ENCODE data around the gene RNF168. TPM values are rescaled to one million over a fixed set of nuclear protein-coding genes. Genes with fewer than 3 reads are reported as not detected.

The RNF168 gene
- total RNA-seq, 1 donor from 2014 or later, result 18.3 TPM

DNA sequence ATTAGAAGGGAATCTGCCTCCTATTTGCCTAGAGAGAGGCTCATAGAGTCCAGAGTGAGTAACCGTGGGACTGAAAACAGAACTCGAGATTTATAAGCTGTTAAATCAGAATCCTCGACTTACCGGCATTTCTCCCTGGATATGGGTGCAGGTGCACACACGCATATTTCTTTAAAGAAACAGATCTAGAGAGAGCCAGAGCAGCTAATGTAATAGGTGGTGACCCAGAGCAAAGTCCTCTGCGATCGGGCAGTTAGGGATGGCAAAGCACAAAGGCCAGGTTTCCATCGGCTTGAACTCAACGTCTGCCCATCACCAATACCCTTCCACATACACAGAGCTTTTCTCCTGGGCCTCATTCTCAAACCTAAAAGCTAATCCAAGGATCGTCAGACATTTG, 13.8 kb downstream of the RNF168 start:
- no peak for FAIRE-seq
- Histone ChIP-seq H3K27ac (ENCODE audit: low read depth, low read length) (no peak overlapping the region), H3K4me2 (ENCODE audit: low read length) (no peak overlapping the region), H2AFZ (ENCODE audit: low read depth, low read length) (no peak overlapping the region), H3K4me3 (ENCODE audit: insufficient read depth, low read depth, low read length) (no peak overlapping the region), H3K4me1 (ENCODE audit: insufficient read depth, low read length) (no peaks in the 10 kb centered on the region), H3K9me3 (ENCODE audit: insufficient read depth, low read depth, low read length) (no peaks in the 10 kb centered on the region), H4K20me1 (ENCODE audit: insufficient read depth, low read length) (peaks cover 59% of the 10 kb centered on the region), H3K9ac (ENCODE audit: low read length) (no peak overlapping the region), H3K36me3 (ENCODE audit: insufficient read depth, low read length) (peaks cover 23% of the 10 kb centered on the region), H3K27me3 (ENCODE audit: insufficient read depth, low read length) (no peaks in the 10 kb centered on the region), H3K79me2 (ENCODE audit: insufficient read depth, low read length) (peaks cover 82% of the 10 kb centered on the region)
- H3K36me3 Mint-ChIP-seq (ENCODE audit: low read depth, unreplicated experiment), result peaks cover 7% of the 10 kb centered on the region
- no peak for DNase-seq (ENCODE audit: low read depth)
- H3K27me3 Mint-ChIP-seq (ENCODE audit: low read depth, unreplicated experiment), result no peaks in the 10 kb centered on the region
- H3K4me1 Mint-ChIP-seq (ENCODE audit: low read depth, unreplicated experiment), result no peaks in the 10 kb centered on the region
- H3K4me3 Mint-ChIP-seq (ENCODE audit: unreplicated experiment), result no peak overlapping the region
- TF ChIP-seq, protein P1, sequence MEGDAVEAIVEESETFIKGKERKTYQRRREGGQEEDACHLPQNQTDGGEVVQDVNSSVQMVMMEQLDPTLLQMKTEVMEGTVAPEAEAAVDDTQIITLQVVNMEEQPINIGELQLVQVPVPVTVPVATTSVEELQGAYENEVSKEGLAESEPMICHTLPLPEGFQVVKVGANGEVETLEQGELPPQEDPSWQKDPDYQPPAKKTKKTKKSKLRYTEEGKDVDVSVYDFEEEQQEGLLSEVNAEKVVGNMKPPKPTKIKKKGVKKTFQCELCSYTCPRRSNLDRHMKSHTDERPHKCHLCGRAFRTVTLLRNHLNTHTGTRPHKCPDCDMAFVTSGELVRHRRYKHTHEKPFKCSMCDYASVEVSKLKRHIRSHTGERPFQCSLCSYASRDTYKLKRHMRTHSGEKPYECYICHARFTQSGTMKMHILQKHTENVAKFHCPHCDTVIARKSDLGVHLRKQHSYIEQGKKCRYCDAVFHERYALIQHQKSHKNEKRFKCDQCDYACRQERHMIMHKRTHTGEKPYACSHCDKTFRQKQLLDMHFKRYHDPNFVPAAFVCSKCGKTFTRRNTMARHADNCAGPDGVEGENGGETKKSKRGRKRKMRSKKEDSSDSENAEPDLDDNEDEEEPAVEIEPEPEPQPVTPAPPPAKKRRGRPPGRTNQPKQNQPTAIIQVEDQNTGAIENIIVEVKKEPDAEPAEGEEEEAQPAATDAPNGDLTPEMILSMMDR (IDR thresholded peaks at IDR 0.05; ENCODE audit: insufficient read depth, low read depth, low read length), result no peak
- no peak for TF ChIP-seq EZH2 (IDR thresholded peaks at IDR 0.05; ENCODE audit: insufficient read depth, low read length)
- no peak overlapping the region for H3K27ac Mint-ChIP-seq (ENCODE audit: unreplicated experiment)
- H3K9me3 Mint-ChIP-seq (ENCODE audit: unreplicated experiment), result no peaks in the 10 kb centered on the region

DNA sequence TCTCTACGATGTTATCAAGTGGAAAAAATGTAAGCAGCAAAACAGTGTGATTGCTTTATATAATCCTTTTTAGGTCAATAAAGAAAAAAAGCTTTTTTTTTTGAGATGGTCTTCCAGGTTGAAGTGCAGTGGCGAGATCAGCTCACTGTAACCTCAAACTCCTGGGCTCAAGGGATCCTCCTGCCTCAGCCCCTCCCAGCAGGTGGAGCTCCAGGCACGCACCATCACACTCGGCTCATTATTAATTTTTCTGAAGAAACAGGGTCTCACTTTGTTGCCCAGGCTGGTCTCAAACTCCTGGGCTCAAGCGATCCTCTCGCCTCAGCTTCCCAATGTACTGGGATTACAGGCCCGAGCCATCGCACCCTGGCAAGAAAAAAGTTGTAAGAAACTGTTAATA, 17.3 kb downstream of the RNF168 start:
- no peaks in the 10 kb centered on the region for H3K4me1 ChIP-seq (ENCODE audit: insufficient read depth, low read length)
- peaks cover 39% of the 10 kb centered on the region for H4K20me1 ChIP-seq (ENCODE audit: insufficient read depth, low read length)
- no peaks in the 10 kb centered on the region for H3K27me3 Mint-ChIP-seq (ENCODE audit: low read depth, unreplicated experiment)
- TF ChIP-seq, protein P1 (IDR thresholded peaks at IDR 0.05; ENCODE audit: insufficient read depth, low read depth, low read length), result peak; percentile 11
- no peak for TF ChIP-seq EZH2 (IDR thresholded peaks at IDR 0.05; ENCODE audit: insufficient read depth, low read length)
- peaks cover 47% of the 10 kb centered on the region for H3K79me2 ChIP-seq (ENCODE audit: insufficient read depth, low read length)
- H3K4me1 Mint-ChIP-seq (ENCODE audit: low read depth, unreplicated experiment), result no peaks in the 10 kb centered on the region
- H3K27ac ChIP-seq (ENCODE audit: low read depth, low read length), result no peak overlapping the region
- H3K9me3 Mint-ChIP-seq (ENCODE audit: unreplicated experiment), result no peaks in the 10 kb centered on the region
- no peaks in the 10 kb centered on the region for H3K27me3 ChIP-seq (ENCODE audit: insufficient read depth, low read length)
- no peak overlapping the region for H3K27ac Mint-ChIP-seq (ENCODE audit: unreplicated experiment)
- H3K36me3 ChIP-seq (ENCODE audit: insufficient read depth, low read length), result peaks cover 45% of the 10 kb centered on the region
- no peak overlapping the region for H3K4me3 ChIP-seq (ENCODE audit: insufficient read depth, low read depth, low read length)
- DNase-seq (ENCODE audit: low read depth), result no peak
- H3K4me2 ChIP-seq (ENCODE audit: low read length), result no peak overlapping the region
- no peak for FAIRE-seq
- no peak overlapping the region for H3K4me3 Mint-ChIP-seq (ENCODE audit: unreplicated experiment)
- no peak overlapping the region for H3K9ac ChIP-seq (ENCODE audit: low read length)
- no peaks in the 10 kb centered on the region for H3K9me3 ChIP-seq (ENCODE audit: insufficient read depth, low read depth, low read length)
- no peak overlapping the region for H2AFZ ChIP-seq (ENCODE audit: low read depth, low read length)
- H3K36me3 Mint-ChIP-seq (ENCODE audit: low read depth, unreplicated experiment), result peaks cover 12% of the 10 kb centered on the region

DNA sequence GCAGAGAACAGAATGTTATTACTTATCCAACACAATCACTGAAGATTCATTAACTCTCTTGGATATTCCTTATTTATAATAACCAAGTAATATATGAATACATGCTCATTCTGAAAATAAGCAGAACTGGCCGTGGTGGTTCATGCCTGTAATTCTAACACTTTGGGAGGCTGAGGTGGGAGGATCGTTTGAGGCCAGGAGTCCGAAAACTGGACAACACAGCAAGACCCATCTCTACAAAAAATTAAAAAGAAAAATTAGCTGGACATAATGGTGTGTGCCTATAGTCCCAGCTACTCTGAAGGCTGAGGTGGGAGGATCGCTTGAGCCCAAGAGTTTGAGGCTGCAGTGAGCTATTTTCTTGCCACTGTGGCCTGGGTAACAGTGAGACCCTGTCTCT, 25.9 kb downstream of the RNF168 start:
- H3K79me2 ChIP-seq (ENCODE audit: insufficient read depth, low read length), result peaks cover 4% of the 10 kb centered on the region
- no peak for TF ChIP-seq EZH2 (IDR thresholded peaks at IDR 0.05; ENCODE audit: insufficient read depth, low read length)
- TF ChIP-seq, protein P1 (IDR thresholded peaks at IDR 0.05; ENCODE audit: insufficient read depth, low read depth, low read length), result no peak
- peaks cover 9% of the 10 kb centered on the region for H3K36me3 Mint-ChIP-seq (ENCODE audit: low read depth, unreplicated experiment)
- H3K27ac ChIP-seq (ENCODE audit: low read depth, low read length), result no peak overlapping the region
- H4K20me1 ChIP-seq (ENCODE audit: insufficient read depth, low read length), result no peaks in the 10 kb centered on the region
- no peak overlapping the region for H3K4me3 Mint-ChIP-seq (ENCODE audit: unreplicated experiment)
- no peaks in the 10 kb centered on the region for H3K27me3 Mint-ChIP-seq (ENCODE audit: low read depth, unreplicated experiment)
- no peak overlapping the region for H3K27ac Mint-ChIP-seq (ENCODE audit: unreplicated experiment)
- no peaks in the 10 kb centered on the region for H3K27me3 ChIP-seq (ENCODE audit: insufficient read depth, low read length)
- no peak overlapping the region for H3K4me2 ChIP-seq (ENCODE audit: low read length)
- no peaks in the 10 kb centered on the region for H3K9me3 Mint-ChIP-seq (ENCODE audit: unreplicated experiment)
- no peaks in the 10 kb centered on the region for H3K4me1 Mint-ChIP-seq (ENCODE audit: low read depth, unreplicated experiment)
- no peaks in the 10 kb centered on the region for H3K4me1 ChIP-seq (ENCODE audit: insufficient read depth, low read length)
- no peaks in the 10 kb centered on the region for H3K9me3 ChIP-seq (ENCODE audit: insufficient read depth, low read depth, low read length)
- FAIRE-seq (no peak), DNase-seq (ENCODE audit: low read depth) (no peak)
- peaks cover 45% of the 10 kb centered on the region for H3K36me3 ChIP-seq (ENCODE audit: insufficient read depth, low read length)
- H3K9ac ChIP-seq (ENCODE audit: low read length), result no peak overlapping the region
- no peak overlapping the region for H2AFZ ChIP-seq (ENCODE audit: low read depth, low read length)
- H3K4me3 ChIP-seq (ENCODE audit: insufficient read depth, low read depth, low read length), result no peak overlapping the region
